Lung (tissue), 12 donors: ENCODE results near the gene OGFR. TPM values are rescaled to one million over a fixed set of nuclear protein-coding genes. Genes with fewer than 3 reads are reported as not detected.

Experiments
- ATAC-seq: fragments of 200-7000 bp; cut with Tn5 transposase; one replicate; pipeline ENCODE4 v1.9.1; 2020; ENCODE audit warnings: moderate number of reproducible peaks; ENCODE audit not compliant: insufficient read depth, low FRiP score
- DNase-seq, 3 donors: peaks; one replicate each; pipeline ENCODE4 v3.0.0-alpha.2; 2013 to 2017
- H3K27ac ChIP-seq, 2 donors: one replicate each; pipeline ENCODE4 v1.5.1; 2013; ENCODE audit warnings: mild to moderate bottlenecking in 2 of 2, moderate library complexity in 2 of 2, control low read depth in 1 of 2, inconsistent platforms in 1 of 2, low read depth in 1 of 2, low read length in 1 of 2
- H3K27me3 ChIP-seq, 3 donors: one replicate each; pipeline ENCODE4 v1.5.1; 2013; ENCODE audit warnings: low read length in 2 of 3; ENCODE audit not compliant: control insufficient read depth in 3 of 3, insufficient read depth in 3 of 3
- H3K36me3 ChIP-seq, 4 donors: one replicate each; pipeline ENCODE4 v1.5.1; 2013; ENCODE audit warnings: low read length in 4 of 4, mild to moderate bottlenecking in 1 of 4, moderate library complexity in 1 of 4; ENCODE audit not compliant: control insufficient read depth in 4 of 4, insufficient read depth in 4 of 4
- H3K4me1 ChIP-seq, 5 donors: one replicate each; pipeline ENCODE4 v1.5.1; 2013; ENCODE audit warnings: low read length in 5 of 5, mild to moderate bottlenecking in 2 of 5, moderate library complexity in 1 of 5; ENCODE audit not compliant: control insufficient read depth in 5 of 5, insufficient read depth in 5 of 5
- H3K4me3 ChIP-seq: one replicate; pipeline ENCODE4 v1.5.1; 2013; ENCODE audit warnings: mild to moderate bottlenecking, control low read depth, moderate library complexity
- H3K9ac ChIP-seq, 2 donors: one replicate each; pipeline ENCODE4 v1.5.1; 2013; ENCODE audit warnings: low read length in 2 of 2, control low read depth in 1 of 2; ENCODE audit not compliant: insufficient read depth in 1 of 2
- H3K9me3 ChIP-seq, 4 donors: one replicate each; pipeline ENCODE4 v1.5.1; 2013; ENCODE audit warnings: low read length in 3 of 4, mild to moderate bottlenecking in 1 of 4, moderate library complexity in 1 of 4; ENCODE audit not compliant: control insufficient read depth in 4 of 4, insufficient read depth in 3 of 4
- whole genome bisulfite sequencing, 2 donors: extraction: QIAGEN DNeasy Blood & Tissue Kit; methylation state at CpG; one replicate each; pipeline ENCODE4 v1.1.7; 2013; 5-methylcytosine and 5-hydroxymethylcytosine counted together
- polyA plus RNA-seq, 2 donors: library from polyadenylated mRNA; stranded (reverse); fragments of 200-250 nt; gene quantifications; one replicate each; pipeline ENCODE4 v1.2.1, GENCODE V29; 2013
- total RNA-seq, 2 donors: library from RNA; depleted of rRNA in 1 of 2; stranded (reverse); fragments of >200 nt in 1 of 2; gene quantifications; one replicate each; pipeline ENCODE4 v1.2.1, GENCODE V29; 2014 to 2021
- TF ChIP-seq, protein P1 (sequence below): IDR thresholded peaks from 2 replicates; pipeline ENCODE4 v1.5.1; 2012; ENCODE audit warnings: mild to moderate bottlenecking; ENCODE audit errors: control extremely low read depth, extremely low read depth
- donor health status: control.
- donor health status: control.
- donor health status: Bipolar disorder and iron deficiency.
- donor health status: healthy.
- donor health status: DM: yes; HTN: yes; CAD: no.

Gene OGFR
- total and polyA plus RNA-seq, 4 donors: 38.0 to 73.1 (median 63.9) TPM

DNA sequence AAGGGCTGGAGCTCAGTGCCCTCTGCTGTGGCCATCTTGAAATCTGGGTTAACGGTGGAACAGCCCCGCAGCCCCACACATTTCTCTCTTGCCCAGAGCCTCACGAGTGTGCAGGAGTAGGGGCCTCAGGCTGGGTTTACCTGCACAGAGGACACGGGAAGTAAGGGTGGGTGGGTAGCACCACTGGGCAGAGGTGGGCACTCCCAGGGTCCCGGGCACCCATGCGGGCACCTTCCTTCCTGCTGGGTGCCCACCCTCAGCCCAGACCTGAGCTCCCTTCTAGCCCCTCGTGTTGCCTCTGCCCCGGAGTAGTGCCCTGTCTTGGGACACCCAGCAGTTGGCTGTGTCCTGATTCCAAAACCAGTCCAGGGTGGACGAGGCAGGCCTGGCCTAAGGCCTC, 23.4 kb downstream of the OGFR start:
- Histone ChIP-seq H3K36me3 (no peaks in the 10 kb centered on the region), H3K9me3 (no peaks in the 10 kb centered on the region), H3K27me3 (no peaks in the 10 kb centered on the region), H3K4me3 (no peak overlapping the region), H3K27ac (no peak overlapping the region), H3K4me1 (peaks cover 0 to 36% (median 7%) of the 10 kb centered on the region in 5 donors), H3K9ac (no peak overlapping the region)
- DNase-seq: no peak
- 87 to 92% methylated on average over 9 of the region's 9 CpGs for WGBS, 2 donors
- TF ChIP-seq, protein P1, sequence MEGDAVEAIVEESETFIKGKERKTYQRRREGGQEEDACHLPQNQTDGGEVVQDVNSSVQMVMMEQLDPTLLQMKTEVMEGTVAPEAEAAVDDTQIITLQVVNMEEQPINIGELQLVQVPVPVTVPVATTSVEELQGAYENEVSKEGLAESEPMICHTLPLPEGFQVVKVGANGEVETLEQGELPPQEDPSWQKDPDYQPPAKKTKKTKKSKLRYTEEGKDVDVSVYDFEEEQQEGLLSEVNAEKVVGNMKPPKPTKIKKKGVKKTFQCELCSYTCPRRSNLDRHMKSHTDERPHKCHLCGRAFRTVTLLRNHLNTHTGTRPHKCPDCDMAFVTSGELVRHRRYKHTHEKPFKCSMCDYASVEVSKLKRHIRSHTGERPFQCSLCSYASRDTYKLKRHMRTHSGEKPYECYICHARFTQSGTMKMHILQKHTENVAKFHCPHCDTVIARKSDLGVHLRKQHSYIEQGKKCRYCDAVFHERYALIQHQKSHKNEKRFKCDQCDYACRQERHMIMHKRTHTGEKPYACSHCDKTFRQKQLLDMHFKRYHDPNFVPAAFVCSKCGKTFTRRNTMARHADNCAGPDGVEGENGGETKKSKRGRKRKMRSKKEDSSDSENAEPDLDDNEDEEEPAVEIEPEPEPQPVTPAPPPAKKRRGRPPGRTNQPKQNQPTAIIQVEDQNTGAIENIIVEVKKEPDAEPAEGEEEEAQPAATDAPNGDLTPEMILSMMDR: no peak
- no peak for ATAC-seq

DNA sequence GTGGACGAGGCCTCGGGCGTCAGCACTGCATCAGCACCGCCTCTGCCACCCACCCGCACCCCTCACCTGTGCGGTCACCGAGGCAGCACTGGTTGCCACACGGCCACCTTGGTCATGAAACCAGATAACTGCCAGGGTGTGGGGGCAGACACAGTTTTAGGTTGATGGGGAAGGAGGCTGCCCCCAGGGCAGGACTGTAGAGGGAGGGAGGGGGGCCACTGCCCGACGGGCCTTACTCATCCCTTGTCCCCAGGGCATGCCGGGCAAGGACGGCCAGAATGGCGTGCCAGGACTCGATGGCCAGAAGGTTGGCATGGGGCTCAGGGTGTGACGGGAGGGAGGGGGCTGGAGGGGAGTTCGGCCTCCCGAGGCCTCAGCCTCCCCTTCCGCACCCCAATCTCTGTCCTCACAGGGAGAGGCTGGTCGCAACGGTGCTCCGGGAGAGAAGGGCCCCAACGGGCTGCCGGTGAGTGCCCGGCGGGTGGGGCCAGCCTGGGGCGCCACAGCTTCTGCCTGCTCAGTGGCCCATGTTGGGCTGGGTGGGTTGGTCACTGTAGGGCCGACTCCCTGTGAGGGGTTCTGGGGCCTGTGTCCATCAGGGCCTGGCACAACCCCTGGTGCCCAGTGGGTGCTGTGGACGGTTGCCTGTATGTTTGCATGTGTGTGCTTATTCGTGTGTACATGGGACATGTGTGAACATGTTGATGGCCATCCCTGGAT, 24.0 kb downstream of the OGFR start:
- Histone ChIP-seq H3K4me3 (no peak overlapping the region), H3K9me3 (no peaks in the 10 kb centered on the region), H3K9ac (no peak overlapping the region), H3K27ac (no peak overlapping the region), H3K4me1 (peaks cover 0 to 33% (median 7%) of the 10 kb centered on the region in 5 donors), H3K36me3 (no peaks in the 10 kb centered on the region), H3K27me3 (no peaks in the 10 kb centered on the region)
- TF ChIP-seq, protein P1: no peak
- ATAC-seq: no peak
- 89 to 91% methylated on average over 26 to 29 of the region's 29 CpGs for WGBS, 2 donors
- DNase-seq: peak in 1 of 3 donors; percentile 10

GRCh38 chr20:62829231-62830230, 24.9 kb downstream of the OGFR start:
- H3K27me3 ChIP-seq: no peaks in the 10 kb centered on the region
- no peaks in the 10 kb centered on the region for H3K36me3 ChIP-seq
- no peak overlapping the region for H3K27ac ChIP-seq
- DNase-seq: peak in 1 of 3 donors; percentile 9
- no peak overlapping the region for H3K4me3 ChIP-seq
- WGBS, 2 donors: 95 to 98% methylated on average over 32 of the region's 32 CpGs
- ATAC-seq: no peak
- H3K9me3 ChIP-seq: no peaks in the 10 kb centered on the region
- peaks cover 0 to 25% (median 7%) of the 10 kb centered on the region in 5 donors for H3K4me1 ChIP-seq
- H3K9ac ChIP-seq: no peak overlapping the region
- TF ChIP-seq, protein P1: no peak
